GM23338 (cell line): ENCODE measurements around the gene COLEC12. TPM values are rescaled to one million over a fixed set of nuclear protein-coding genes. Genes with fewer than 3 reads are reported as not detected.

Experiments
- ATAC-seq: fragments of 200-7000 bp; cut with Tn5 transposase; 3 replicates; pipeline ENCODE4 v1.9.1; 2020
- DNase-seq: peaks from one replicate; pipeline ENCODE4 v3.0.0-alpha.2; 2015; ENCODE audit warnings: low spot score
- H2AFZ ChIP-seq: fragments of 200-600 bp; sonication (generic); 2 replicates; pipeline ENCODE4 v1.8.0; 2016; ENCODE audit warnings: antibody characterized with exemption, mild to moderate bottlenecking, moderate library complexity
- H3F3A ChIP-seq: fragments of 200-600 bp; sonication (generic); replicated peaks from 2 replicates; pipeline ENCODE4 v1.8.0; 2017; ENCODE audit warnings: antibody characterized with exemption, mixed run types, low read depth
- H3K27ac ChIP-seq: fragments of 200-600 bp; sonication (generic); 2 replicates; pipeline ENCODE4 v1.6.1; 2016; ENCODE audit warnings: low read depth
- H3K27me3 ChIP-seq: fragments of 200-600 bp; sonication (generic); 2 replicates; pipeline ENCODE4 v1.8.0; 2016; ENCODE audit warnings: mild to moderate bottlenecking, mixed run types, moderate library complexity; ENCODE audit not compliant: insufficient read depth
- H3K36me3 ChIP-seq: fragments of 200-600 bp; sonication (generic); 2 replicates; pipeline ENCODE4 v1.8.0; 2016; ENCODE audit warnings: mild to moderate bottlenecking; ENCODE audit not compliant: insufficient read depth
- H3K4me1 ChIP-seq: fragments of 200-600 bp; sonication (generic); 2 replicates; pipeline ENCODE4 v1.8.0; 2016; ENCODE audit warnings: mild to moderate bottlenecking, moderate library complexity; ENCODE audit not compliant: insufficient read depth
- H3K4me2 ChIP-seq: fragments of 200-600 bp; sonication (generic); 2 replicates; pipeline ENCODE4 v1.7.1; 2017; ENCODE audit warnings: mixed run types
- H3K4me3 ChIP-seq: fragments of 200-600 bp; sonication (generic); 2 replicates; pipeline ENCODE4 v1.6.1; 2016; ENCODE audit warnings: mixed run types
- H3K79me2 ChIP-seq: fragments of 200-600 bp; sonication (generic); replicated peaks from 2 replicates; pipeline ENCODE4 v1.8.0; 2017; ENCODE audit warnings: mild to moderate bottlenecking; ENCODE audit not compliant: insufficient read depth
- H3K9me2 ChIP-seq: fragments of 200-600 bp; sonication (generic); 2 replicates; pipeline ENCODE4 v1.8.0; 2017; ENCODE audit not compliant: insufficient read depth
- H4K20me1 ChIP-seq: fragments of 200-600 bp; sonication (generic); replicated peaks from 2 replicates; pipeline ENCODE4 v1.8.0; 2017; ENCODE audit warnings: mild to moderate bottlenecking; ENCODE audit not compliant: insufficient read depth
- H3K27ac Mint-ChIP-seq: 2 replicates; pipeline ENCODE4 v1.8.0; 2020; ENCODE audit warnings: inconsistent platforms, mild to moderate bottlenecking, moderate library complexity, mixed read lengths
- H3K27me3 Mint-ChIP-seq: 3 replicates; pipeline ENCODE4 v1.8.0; 2022; ENCODE audit warnings: low read depth, mild to moderate bottlenecking, moderate library complexity, mixed read lengths, inconsistent platforms; ENCODE audit not compliant: insufficient read depth, poor library complexity
- H3K36me3 Mint-ChIP-seq: 3 replicates; pipeline ENCODE4 v1.8.0; 2021; ENCODE audit warnings: low read depth, mild to moderate bottlenecking, inconsistent platforms, moderate library complexity, mixed read lengths
- H3K4me1 Mint-ChIP-seq: 3 replicates; pipeline ENCODE4 v1.8.0; 2020; ENCODE audit warnings: mild to moderate bottlenecking, inconsistent platforms, mixed read lengths
- H3K4me3 Mint-ChIP-seq: 3 replicates; pipeline ENCODE4 v1.8.0; 2021; ENCODE audit warnings: moderate library complexity, mild to moderate bottlenecking, inconsistent platforms, mixed read lengths
- H3K9me3 Mint-ChIP-seq: 3 replicates; pipeline ENCODE4 v1.8.0; 2020; ENCODE audit warnings: moderate library complexity, mild to moderate bottlenecking, inconsistent platforms, mixed read lengths
- CREB1 ChIP-seq: fragments of 250-450 bp; sonication (Bioruptor Pico); IDR thresholded peaks from 2 replicates; pipeline ENCODE4 v1.5.0; 2020; ENCODE audit warnings: low read depth, mild to moderate bottlenecking, moderate library complexity
- CTCF ChIP-seq, 2 experiments: fragments of 200-600 bp in 1 of 2; sonication (generic) in 1 of 2; conservative IDR thresholded peaks; 2 replicates each; pipeline versions ENCODE4 v1.5.1 to v1.6.1; 2016 to 2017; ENCODE audit warnings: antibody characterized with exemption in 2 of 2, low read depth in 2 of 2, mild to moderate bottlenecking in 2 of 2, moderate library complexity in 1 of 2
- ETS1 ChIP-seq: IDR thresholded peaks from 2 replicates; pipeline ENCODE4 v1.6.1; 2016; ENCODE audit warnings: antibody characterized with exemption
- EZH2 ChIP-seq: fragments of 200-600 bp; sonication (generic); IDR thresholded peaks from one replicate; pipeline ENCODE4 v1.8.0; 2017; ENCODE audit warnings: antibody characterized with exemption, mild to moderate bottlenecking, low read depth; ENCODE audit not compliant: unreplicated experiment
- EZH2phosphoT487 ChIP-seq: fragments of 200-600 bp; sonication (generic); IDR thresholded peaks from one replicate; pipeline ENCODE4 v1.8.1; 2018; ENCODE audit warnings: antibody characterized with exemption; ENCODE audit not compliant: unreplicated experiment
- JUNB ChIP-seq: IDR thresholded peaks from one replicate; pipeline ENCODE4 v1.6.1; 2016; ENCODE audit warnings: antibody characterized with exemption; ENCODE audit not compliant: unreplicated experiment
- NANOG ChIP-seq: IDR thresholded peaks from 2 replicates; pipeline ENCODE4 v1.6.1; 2016; ENCODE audit warnings: antibody characterized with exemption, borderline replicate concordance
- POLR2AphosphoS5 ChIP-seq: IDR thresholded peaks from 2 replicates; pipeline ENCODE4 v1.6.1; 2016; ENCODE audit warnings: antibody characterized with exemption, low read depth
- REST ChIP-seq: IDR thresholded peaks from one replicate; pipeline ENCODE4 v1.6.1; 2018; ENCODE audit warnings: antibody characterized with exemption; ENCODE audit not compliant: unreplicated experiment
- STAT1 ChIP-seq: IDR thresholded peaks from one replicate; pipeline ENCODE4 v1.6.1; 2016; ENCODE audit warnings: antibody characterized with exemption; ENCODE audit not compliant: unreplicated experiment
- ZNF114 ChIP-seq: fragments of 250-450 bp; sonication (Bioruptor Pico); IDR thresholded peaks from 2 replicates; pipeline ENCODE4 v1.5.0; 2020; ENCODE audit warnings: mild to moderate bottlenecking, moderate library complexity
- ZNF331 ChIP-seq: fragments of 250-450 bp; sonication (Bioruptor Pico); IDR thresholded peaks from 2 replicates; pipeline ENCODE4 v1.5.0; 2020; ENCODE audit warnings: low read depth, mild to moderate bottlenecking, moderate library complexity
- ZNF462 ChIP-seq: fragments of 250-450 bp; sonication (Bioruptor Pico); IDR thresholded peaks from 2 replicates; pipeline ENCODE4 v1.5.0; 2020; ENCODE audit warnings: mild to moderate bottlenecking, moderate library complexity
- polyA plus RNA-seq: library from polyadenylated mRNA; unstranded; fragments of >200 nt; fragmentation: Nextera tagmentation; extraction: Ambion mirVana; gene quantifications from 2 replicates; pipeline ENCODE4 v1.2.1, GENCODE V29; 2016
- total RNA-seq: library from RNA; depleted of rRNA; stranded (reverse); fragments of >200 nt; shearing (Covaris generic); gene quantifications from 2 replicates; pipeline ENCODE4 v1.2.3, GENCODE V29; 2014

Gene COLEC12
- total and polyA plus RNA-seq, 2 experiments from 2014 or later = 1.1 to 3.2 TPM

- no peaks in the 10 kb centered on the region for H3K4me1 Mint-ChIP-seq
- Histone ChIP-seq H3K27ac (no peak overlapping the region), H3K27me3 (no peaks in the 10 kb centered on the region), H3K9me2 (0 out of 2 replicates have a peak, but pooled peaks cover under 1% of the 10 kb centered on the region), H2AFZ (no peak overlapping the region), H3K4me1 (no peaks in the 10 kb centered on the region), H3K79me2 (no peaks in the 10 kb centered on the region), H4K20me1 (no peaks in the 10 kb centered on the region), H3K36me3 (no peaks in the 10 kb centered on the region), H3K4me3 (no peak overlapping the region), H3F3A (no peaks in the 10 kb centered on the region), H3K4me2 (no peak overlapping the region)
- H3K9me3 Mint-ChIP-seq = no peaks in the 10 kb centered on the region
- DNase-seq = no peak
- no peak overlapping the region for H3K4me3 Mint-ChIP-seq
- H3K27me3 Mint-ChIP-seq = peaks cover 2% of the 10 kb centered on the region
- no peak overlapping the region for H3K27ac Mint-ChIP-seq
- ATAC-seq = no peak
- no peaks in the 10 kb centered on the region for H3K36me3 Mint-ChIP-seq
- no peak for TF ChIP-seq ZNF331 (CRISPR knock-in tag)
- no peak for TF ChIP-seq CTCF (conservative IDR thresholded peaks at IDR 0.05; ENCODE audit: low read depth in 2 of 2)
- no peak for TF ChIP-seq STAT1
- no peak for TF ChIP-seq CREB1
- no peak for TF ChIP-seq NANOG
- TF ChIP-seq ETS1 = no peak
- no peak for TF ChIP-seq JUNB
- TF ChIP-seq EZH2phosphoT487 = no peak
- TF ChIP-seq EZH2 = no peak
- TF ChIP-seq ZNF462 (CRISPR knock-in tag) = no peak
- TF ChIP-seq REST = no peak
- TF ChIP-seq POLR2AphosphoS5 = no peak
- TF ChIP-seq ZNF114 = no peak
Measured at GRCh38 chr18:332721-333510, 167.6 kb downstream of the COLEC12 start.
